HuH-7 (cell line): ENCODE results near the gene RPS6KB2.
"Not testable (repeated sequence)": the region's sequence is repeated elsewhere in the genome, so short reads cannot be mapped to it uniquely, and the experiment has no call there.

ENCODE experiments used
- DNase-seq: peaks from one replicate; pipeline ENCODE4 v3.0.0; 2011; ENCODE audit warnings: low spot score

Gene RPS6KB2

GRCh38 chr11:67442504-67443404, 14.5 kb downstream of the RPS6KB2 start:
- no peak for DNase-seq

GRCh38 chr11:67445515-67445914, 17.2 kb downstream of the RPS6KB2 start:
- no peak for DNase-seq

- DNase-seq = no peak
Observed at GRCh38 chr11:67448220-67448609, 19.9 kb downstream of the RPS6KB2 start.

GRCh38 chr11:67449116-67449844, 21.0 kb downstream of the RPS6KB2 start:
- DNase-seq = no peak

- no peak for DNase-seq
Observed at GRCh38 chr11:67450796-67451657, 22.7 kb downstream of the RPS6KB2 start.

- DNase-seq = no peak
Observed at GRCh38 chr11:67451658-67451976, 23.3 kb downstream of the RPS6KB2 start.

GRCh38 chr11:67452141-67452952, 24.1 kb downstream of the RPS6KB2 start, which contains the start of gene GPR152:
TSS of gene GPR152 (minus strand) at chr11:67452729. CDS start at chr11:67452724, 5 bp downstream.
- DNase-seq = no peak

GRCh38 chr11:67453816-67454732, 25.8 kb downstream of the RPS6KB2 start:
- no peak for DNase-seq

GRCh38 chr11:67455054-67455453, 26.8 kb downstream of the RPS6KB2 start, which contains the start of gene CABP4:
TSS of gene CABP4 (plus strand) at chr11:67455354. CDS start at chr11:67455424, 70 bp downstream.
- DNase-seq = no peak

GRCh38 chr11:67456068-67456705, 27.9 kb downstream of the RPS6KB2 start:
- no peak for DNase-seq

GRCh38 chr11:67457453-67457852, 29.2 kb downstream of the RPS6KB2 start:
- DNase-seq = no peak

GRCh38 chr11:67458266-67458665, 30.0 kb downstream of the RPS6KB2 start:
- DNase-seq = no peak

GRCh38 chr11:67463186-67463585, 34.9 kb downstream of the RPS6KB2 start:
- DNase-seq = no peak

GRCh38 chr11:67463680-67464410, 35.6 kb downstream of the RPS6KB2 start:
- DNase-seq = no peak

GRCh38 chr11:67464411-67465188, 36.3 kb downstream of the RPS6KB2 start:
- DNase-seq = peak; percentile 100

GRCh38 chr11:67465189-67465510, 36.9 kb downstream of the RPS6KB2 start:
- DNase-seq = no peak

- DNase-seq = not testable (repeated sequence)
Observed at GRCh38 chr11:67465530-67465929, 37.2 kb downstream of the RPS6KB2 start.

GRCh38 chr11:67466367-67466766, 38.1 kb downstream of the RPS6KB2 start:
- DNase-seq = no peak
